GM21390 (cell line): ENCODE results near the gene CNPPD1.

ENCODE experiments used
- ATAC-seq: cut with Tn5 transposase; IDR thresholded peaks from one replicate; pipeline ENCODE4 v1.9.1; 2021; ENCODE audit not compliant: unreplicated experiment

The CNPPD1 gene

DNA sequence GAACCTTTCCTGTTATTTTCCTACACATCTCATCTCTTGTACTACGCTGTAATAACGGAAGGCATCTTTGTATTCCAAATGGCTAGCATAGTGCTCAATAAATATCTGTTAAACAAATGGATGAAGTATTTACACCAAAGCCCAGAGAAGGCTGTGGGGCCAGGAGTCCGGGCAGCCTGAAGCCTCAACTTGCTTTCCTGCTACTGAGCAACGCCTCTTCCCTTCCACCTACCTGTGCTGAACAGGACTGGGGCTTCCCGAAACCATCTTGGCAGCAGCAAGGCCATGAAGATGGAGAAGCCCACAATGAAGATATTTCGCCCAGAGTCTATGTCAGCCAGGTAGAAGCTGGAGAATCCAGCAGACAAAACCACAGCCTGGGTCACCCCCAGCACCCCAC is 13.6 kb downstream of the CNPPD1 start:
- no peak for ATAC-seq

DNA sequence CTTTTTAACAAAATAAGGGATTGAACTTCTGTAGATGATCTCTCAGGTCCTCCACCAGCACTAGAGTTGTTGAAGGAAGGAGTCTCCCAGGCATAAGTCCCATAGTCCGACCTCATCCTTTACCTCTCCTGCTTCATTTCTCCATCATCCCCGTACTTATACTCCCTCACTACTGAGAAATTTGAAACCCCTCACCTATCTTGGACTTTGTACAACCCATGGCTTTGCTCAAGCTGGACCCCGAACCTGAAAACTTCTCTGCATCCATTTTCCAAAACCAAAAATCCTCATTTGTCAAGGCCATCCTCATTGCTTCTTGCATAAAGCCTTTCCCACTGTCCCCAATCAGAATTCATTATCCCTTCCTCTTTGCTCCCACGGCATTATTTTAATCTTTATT is 15.6 kb downstream of the CNPPD1 start:
- ATAC-seq, result no peak

DNA sequence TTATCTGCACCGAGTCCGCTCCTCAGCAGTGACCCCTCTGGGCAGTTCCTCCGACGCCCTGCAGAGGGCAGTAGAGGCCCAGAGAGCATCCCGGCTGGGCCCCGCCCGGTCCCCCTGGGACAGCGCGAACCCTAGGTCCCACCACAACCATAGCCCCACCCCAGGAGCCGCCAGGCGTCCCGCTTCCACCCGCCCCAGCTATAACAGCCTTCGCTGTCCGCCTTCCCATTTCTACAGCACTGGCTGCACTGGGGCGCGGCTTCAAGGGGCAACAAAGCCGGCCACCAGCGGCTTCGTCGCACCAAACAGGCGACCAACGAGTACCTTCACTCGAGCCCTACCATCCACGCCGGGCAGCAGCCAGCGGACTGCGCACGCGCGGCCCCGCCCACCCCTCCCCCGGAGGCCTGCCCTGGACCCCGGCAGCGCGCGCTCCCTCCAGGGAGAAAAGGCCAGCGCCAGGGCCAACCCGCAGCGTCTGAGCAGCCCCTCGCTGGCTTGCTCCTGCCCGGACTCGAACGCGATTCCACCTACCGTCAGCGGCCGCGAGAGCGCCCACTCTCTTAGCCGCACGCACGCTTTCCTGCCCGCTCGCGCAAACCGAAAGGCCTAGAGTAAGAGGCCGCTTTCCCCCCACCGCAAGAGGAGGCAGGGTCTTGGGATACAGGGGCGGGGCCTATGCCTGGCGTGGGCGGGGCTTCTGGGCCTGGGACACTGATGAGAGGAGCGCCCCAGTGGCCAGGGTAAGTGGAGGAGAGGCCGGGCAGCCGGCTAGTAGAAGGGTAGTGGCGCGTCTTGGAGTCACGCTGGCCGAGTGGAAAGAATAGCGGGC is 16.3 kb downstream of the CNPPD1 start, which contains the start of gene NHEJ1:
Gene NHEJ1, minus strand, starts transcription at position 630 of the 832 bp plus-strand sequence. CDS start 2,453 bp downstream, outside the sequence.
- ATAC-seq, result peak; percentile 84

DNA sequence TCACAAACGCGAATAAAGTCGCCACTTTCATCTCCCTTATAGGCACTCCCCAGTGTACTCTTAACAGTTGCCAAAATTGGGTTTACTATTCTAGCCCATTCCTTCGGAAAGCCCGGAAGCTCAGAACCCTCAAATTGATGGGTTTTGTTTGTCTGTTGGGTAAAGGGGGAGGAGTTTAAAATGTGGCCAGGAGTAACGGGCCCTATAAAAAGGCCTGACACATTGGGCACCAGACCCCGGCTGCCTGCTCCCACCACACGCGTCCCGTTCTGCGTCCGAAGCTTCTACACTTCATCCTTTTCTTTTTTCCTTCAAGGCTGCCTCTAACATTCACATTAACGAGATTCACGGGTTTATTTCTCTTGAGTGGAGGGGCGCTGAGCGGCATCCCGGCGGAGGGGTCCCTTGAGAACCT is 16.9 kb downstream of the CNPPD1 start:
- peak; percentile 1 for ATAC-seq

DNA sequence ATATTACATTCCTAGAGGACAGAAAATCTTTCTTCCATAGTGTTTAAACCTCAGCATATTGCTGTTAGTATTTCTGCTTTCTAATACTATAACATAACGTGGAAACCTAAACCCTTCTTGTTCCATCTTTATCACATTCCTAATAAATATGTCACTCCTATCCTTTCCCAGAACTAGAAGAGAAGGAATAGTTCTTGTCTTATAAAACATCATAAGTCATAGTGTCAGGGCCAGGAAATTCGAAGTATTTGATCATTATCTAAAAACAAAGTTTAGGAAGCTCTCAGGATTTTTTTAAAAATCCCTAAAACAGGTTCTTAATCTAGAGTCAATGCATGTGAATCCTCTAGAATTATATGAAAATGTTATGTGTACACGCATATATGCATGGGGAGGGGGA is 18.1 kb downstream of the CNPPD1 start:
- no peak for ATAC-seq

DNA sequence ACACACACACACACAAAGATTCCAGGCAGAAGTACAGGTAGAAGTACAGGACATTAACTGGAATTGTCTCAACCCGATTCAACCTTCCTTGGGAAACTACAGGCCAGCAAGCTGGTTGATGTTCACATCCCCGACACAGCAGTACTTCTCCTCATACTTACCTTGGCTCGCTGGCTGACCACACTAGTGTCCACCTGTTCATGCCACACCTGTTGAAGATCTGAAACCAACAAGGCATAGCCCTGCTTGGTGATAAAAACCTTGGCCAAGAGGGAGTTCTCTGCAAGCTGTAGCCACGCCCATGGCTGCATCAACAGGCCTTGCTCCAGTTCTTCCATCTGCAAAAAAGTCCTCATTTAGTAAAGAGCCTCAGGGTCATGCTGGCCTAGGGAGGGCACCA is 18.7 kb downstream of the CNPPD1 start:
- ATAC-seq, result no peak

DNA sequence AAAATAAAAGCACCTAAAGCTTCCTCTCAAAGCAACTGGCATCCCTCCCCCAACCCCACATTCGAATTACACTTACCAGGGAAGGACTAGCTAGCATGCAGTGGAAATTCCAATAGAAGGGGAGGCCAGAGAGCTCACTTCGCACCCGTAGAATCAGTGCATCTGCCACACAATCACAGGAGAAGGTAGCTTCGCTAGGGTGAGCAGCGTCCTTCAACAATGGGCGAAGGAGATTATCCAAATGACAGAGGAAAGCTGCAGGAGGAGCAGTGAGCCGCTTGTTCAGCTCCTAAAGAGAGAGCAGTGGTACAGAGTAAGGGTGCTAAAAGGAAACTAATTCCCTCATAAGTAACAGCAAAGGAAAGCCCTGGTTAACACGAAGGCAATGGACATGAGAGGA is 19.3 kb downstream of the CNPPD1 start:
- no peak for ATAC-seq

DNA sequence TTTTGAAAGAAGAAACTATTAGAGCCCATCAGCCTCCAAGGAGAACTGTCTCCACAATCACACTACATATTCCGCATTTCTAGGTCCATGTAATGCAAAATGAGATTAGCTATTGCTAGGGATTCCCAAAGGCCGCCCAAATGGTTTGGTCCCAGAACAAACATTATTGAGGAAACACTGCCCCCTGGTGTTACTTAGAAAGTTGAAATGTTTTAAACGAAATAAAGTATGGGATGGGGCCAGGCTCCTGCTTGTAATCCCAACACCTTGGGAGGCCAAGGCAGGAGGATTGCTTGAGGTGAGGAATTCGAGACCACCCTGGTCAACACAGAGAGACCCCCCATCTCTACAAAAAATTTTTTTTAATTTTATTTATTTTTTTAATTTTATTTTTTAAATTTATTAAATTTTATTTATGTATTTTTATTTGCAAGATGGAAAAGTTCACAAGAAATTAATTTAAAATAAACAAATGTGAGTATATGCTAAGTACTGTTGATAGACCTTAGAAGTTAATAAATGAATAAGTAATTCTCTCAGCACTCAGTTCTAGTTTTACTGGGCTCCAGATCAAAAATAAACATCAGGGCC is 21.6 kb downstream of the CNPPD1 start:
- ATAC-seq, result no peak

DNA sequence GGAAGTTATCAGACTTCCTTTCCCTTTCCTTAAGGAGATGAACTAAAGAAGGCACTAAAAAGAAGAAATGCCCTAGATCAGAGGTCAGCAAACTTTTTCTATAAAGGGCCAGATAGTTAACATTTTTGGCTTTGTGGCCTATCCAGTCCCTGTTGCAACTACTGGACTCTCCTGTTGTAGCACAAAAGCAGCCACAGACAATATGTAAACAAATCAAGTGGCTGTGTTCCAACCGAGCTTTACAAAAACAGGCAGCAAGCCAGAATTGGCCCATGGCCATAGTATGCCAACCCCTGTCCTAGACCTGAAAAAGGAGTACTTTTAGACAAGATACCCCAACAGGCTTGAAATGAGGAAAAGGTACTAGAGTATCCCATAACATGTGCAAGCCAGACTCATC is 27.1 kb downstream of the CNPPD1 start:
- ATAC-seq, result no peak

DNA sequence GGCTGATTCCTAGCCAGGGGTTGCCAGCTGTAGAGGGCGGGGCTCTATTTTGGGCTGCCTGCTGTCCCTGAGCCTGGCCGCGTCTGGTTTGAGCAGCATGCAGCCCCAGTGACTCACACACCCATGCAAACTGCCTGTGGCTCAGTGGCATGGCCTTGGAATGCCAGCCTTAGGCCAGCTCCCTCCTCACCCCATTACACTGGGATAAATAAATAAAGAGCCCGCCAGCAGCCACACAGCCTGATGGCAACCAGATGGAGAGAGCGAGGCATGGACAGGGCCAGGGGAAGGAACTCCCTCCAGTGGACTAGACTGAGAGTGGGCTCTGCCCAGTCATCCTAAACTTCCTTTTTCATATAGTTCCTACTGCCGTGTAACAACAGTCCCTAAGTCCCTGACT is 34.4 kb downstream of the CNPPD1 start:
- no peak for ATAC-seq

DNA sequence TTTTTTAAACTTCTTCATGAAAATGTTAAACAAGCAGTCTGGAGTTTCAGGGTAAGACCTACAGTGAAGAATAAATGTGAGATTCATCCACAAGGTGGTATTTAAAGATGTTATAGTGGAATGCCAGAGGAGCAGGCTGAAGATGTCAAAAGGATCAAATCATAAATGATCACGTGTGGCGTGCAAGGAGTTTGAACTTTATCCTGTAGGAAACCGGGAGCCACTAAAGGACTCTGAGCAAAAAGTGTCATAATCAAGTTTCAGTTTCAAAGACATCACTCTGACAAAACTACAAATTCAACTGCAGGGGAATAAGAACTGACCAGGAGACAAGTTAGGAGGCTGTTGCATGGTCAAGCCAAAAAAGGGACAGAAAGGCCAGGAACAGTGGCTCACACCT is 36.0 kb downstream of the CNPPD1 start:
- no peak for ATAC-seq

DNA sequence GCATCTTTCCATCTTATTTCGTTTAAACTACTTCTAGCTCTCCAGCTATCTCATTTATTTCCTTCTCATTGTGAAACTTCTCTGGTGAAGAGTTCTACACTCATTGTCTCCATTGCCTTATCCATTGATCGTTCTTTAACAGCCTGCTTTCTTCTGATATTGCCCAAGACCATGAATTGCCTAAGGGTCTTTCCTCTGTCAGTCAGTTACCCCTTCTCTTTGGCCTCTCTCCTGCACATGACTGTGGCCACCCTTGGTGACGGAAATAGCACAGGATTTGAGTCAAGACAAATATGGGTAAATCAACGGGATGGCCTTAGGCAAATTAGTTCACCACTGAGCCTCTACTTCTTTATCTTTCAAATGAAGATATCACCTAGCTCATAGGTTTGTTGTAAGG is 42.7 kb downstream of the CNPPD1 start:
- no peak for ATAC-seq

DNA sequence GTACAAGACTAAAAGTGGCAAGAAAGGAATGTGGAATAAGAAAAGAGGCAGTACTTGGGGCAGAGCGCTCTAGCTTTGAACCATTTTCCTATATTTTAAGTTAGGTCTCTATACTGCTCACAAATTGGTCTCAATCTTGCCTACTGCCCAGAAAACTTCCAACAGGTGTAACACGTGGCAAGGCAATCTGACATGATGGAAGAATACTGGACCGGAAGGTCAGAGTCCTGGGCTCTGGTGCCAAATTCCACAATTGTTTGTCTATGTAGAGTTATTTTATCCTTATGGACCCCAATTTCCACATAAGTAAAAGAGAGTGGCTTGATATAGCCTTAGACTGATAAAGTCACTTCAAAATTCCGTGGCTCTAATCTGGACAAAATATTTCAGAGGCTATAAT is 45.0 kb downstream of the CNPPD1 start:
- no peak for ATAC-seq

DNA sequence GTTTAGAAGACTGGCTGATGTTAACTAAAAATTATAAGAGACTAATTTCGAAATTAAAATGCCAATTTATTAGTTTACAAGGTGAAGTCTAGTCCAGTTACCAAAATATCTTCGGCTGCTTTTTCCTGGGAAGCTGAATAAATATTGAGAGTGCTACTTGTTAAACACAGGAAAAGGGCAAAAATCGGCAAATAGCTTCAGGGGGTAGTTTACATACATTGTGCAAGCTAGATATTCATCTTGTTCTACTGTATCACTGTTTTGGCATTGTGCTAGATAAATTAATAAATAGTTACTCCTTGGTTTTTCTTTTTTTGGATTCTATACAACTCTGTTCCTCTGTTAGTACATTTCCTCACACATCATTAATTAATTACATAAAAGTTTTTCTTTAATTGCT is 45.4 kb downstream of the CNPPD1 start:
- no peak for ATAC-seq

DNA sequence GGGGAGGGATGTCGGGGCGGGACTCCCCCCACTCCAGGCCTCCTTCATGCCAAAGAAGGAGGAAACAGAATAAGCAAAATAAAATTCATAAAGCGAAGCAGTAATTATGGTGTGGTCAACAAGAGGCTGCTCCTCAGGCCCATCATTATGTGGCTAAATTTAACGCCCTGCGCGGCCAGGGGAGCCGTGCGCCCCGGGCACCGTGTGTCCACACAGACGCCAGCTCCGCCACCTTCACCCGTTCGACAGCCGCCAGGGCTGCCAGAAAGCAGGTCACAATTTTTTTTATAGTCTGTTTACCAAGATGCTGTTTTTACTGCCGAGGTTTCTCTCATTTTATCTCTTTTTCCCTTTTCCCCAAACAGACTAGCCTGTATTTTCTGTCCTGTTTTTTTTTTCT is 47.1 kb downstream of the CNPPD1 start:
- no peak for ATAC-seq

DNA sequence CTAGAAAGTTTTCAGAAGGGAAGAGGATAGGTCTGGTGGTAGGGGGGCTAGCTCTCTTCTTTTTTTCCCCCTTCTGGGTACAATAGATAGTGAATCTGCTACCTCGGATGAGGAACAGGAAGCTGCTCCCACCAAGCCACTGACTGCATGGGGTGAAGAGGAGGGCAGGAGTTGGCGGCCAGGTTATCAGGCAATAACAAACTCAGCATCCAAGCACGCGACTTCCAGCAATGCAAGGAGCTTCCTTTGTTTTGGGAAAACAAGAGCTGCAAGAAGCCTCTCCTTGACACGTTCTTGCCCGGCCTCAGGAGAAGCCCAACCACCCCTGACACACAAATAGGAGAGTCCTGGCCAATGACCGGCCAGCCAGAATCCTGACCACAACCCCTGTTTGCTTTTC is 48.3 kb downstream of the CNPPD1 start:
- ATAC-seq, result no peak

DNA sequence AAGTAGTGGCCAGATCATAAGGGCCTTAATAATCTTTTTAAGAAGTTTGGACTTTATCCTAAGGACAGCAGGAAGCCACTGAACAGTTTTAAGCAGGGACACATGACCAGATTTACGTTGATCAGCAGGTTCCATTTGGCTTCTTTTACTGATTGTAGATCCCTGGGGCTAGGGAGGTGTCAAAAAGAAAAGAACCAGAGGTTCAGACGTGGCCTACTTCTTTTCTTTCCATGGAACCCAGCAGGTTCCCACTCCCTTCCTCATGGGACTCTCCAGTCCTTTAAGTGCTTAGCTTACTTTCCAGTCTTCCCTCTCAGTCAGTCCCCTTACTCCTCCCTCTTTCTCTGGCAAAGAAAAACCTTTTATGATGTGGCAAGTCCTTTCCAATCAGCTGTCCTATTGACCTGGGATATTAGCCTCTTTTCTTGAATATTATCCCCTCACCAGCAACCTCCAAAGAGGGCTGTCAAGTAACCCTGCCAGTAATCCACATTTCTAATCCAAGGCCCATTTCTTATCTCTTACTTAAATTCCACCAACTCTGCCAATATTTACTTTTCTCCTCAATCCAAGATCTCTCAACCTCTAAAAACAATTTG is 49.6 kb downstream of the CNPPD1 start:
- ATAC-seq, result no peak

DNA sequence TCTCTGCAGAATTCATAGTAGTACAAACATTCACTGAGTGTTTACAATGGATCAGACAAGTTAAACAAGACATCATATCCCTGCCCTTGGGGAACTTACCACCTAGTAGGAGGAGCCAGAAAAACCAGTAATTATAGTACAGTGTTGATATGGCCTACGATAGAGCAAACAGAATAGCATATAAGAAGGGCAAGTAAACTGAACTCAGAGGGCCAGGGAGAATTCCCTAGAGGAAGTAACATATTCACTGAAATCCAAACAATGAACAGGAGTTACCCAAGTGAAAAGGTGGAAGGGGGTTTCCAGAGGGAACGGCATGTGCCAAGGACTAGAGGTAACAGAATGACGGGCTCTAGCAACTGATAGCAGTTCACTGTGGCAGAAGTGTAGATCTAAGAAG is 50.2 kb downstream of the CNPPD1 start:
- ATAC-seq, result no peak

DNA sequence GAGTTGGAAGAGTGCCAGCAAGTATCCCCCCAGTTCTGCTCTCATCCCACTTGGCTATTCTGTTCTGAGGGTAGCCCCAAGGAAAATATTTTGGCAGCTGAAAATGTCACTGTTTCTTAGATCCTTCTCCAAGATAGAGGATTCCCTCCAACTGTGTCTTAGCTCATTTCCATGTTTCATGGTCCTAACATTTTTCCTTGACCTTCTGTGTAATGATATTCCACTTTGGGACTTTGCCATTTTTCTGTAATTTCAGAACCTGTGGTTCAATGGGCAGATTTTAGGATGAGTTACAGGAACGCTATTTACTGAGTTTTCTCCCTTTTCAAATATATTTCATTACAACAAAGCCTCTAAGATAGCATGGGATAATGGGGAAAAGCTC is 50.8 kb downstream of the CNPPD1 start:
- ATAC-seq, result no peak

DNA sequence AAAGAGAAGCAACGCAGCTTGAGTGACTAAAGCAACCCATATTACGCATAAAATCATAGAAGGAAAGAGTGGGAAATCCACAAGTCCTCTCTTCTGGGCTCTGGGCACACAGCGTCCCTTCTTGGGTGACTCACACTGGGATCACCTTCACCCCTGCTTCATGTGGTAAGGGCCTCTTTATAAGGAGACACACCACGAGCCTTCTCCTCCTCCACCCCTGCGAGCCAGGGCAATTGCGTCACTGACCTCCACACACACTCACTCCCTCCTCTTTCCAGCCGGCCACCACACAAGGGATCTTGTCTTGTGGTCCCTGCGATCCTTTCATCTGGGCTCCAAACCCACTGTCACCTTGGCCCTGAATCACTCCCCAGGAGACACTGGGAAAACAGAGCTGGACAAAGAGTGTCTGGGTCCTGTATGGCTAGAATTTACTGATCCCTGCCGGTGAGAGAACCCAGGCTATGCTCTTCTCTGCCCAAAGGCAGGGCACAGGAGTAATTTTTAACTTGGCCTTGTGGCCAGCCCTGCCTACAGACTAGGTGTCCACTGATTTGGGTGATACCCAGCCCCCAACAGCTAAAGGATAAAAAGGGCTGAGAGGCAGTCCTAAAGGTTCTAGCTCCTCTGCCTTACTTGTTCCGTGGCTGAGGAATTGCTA is 51.4 kb downstream of the CNPPD1 start:
- no peak for ATAC-seq

DNA sequence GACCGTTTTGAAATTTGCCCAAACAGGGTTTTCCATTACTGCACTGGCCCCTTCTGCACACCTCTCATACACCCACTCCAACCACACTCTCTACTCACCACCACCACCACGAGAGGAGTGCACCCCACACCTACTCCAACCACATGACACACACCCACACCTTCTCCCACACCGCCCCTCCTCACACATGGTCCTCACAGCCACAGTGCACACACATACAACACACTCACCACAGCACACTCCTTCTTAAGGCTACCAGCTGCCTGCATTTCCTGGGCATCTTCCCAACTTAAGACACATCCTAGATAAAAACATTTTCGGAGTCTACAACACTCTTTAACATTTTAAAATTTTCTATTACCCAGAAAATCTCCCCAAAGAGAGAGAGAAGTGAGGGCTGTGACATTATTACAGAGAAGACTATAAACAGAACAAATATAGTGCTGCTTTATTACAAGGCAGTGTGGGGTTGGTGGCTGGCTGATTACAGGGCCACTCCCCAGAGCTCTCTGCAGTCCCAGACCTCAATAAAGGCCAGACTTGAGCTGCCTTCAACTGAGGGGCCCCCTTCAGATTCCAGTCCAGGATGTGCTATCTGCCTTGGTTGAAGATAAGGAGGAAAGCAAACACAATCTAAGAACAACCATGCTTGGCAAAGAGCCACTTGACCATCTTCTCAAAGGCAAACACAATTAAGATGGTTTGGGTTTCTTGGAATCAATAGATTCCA is 52.2 kb downstream of the CNPPD1 start:
- no peak for ATAC-seq
